ENCODE data around the gene NOTCH2.
"Not testable (repeated sequence)": the region's sequence is repeated elsewhere in the genome, so short reads cannot be mapped to it uniquely, and the experiment has no call there.

- TF ChIP-seq, protein P1, sequence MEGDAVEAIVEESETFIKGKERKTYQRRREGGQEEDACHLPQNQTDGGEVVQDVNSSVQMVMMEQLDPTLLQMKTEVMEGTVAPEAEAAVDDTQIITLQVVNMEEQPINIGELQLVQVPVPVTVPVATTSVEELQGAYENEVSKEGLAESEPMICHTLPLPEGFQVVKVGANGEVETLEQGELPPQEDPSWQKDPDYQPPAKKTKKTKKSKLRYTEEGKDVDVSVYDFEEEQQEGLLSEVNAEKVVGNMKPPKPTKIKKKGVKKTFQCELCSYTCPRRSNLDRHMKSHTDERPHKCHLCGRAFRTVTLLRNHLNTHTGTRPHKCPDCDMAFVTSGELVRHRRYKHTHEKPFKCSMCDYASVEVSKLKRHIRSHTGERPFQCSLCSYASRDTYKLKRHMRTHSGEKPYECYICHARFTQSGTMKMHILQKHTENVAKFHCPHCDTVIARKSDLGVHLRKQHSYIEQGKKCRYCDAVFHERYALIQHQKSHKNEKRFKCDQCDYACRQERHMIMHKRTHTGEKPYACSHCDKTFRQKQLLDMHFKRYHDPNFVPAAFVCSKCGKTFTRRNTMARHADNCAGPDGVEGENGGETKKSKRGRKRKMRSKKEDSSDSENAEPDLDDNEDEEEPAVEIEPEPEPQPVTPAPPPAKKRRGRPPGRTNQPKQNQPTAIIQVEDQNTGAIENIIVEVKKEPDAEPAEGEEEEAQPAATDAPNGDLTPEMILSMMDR (conservative IDR thresholded peaks at IDR 0.05; ENCODE audit: low read depth, low read length): not testable (repeated sequence)
- TF ChIP-seq EZH2 (IDR thresholded peaks at IDR 0.05; ENCODE audit: borderline replicate concordance, low read depth, low read length, poor library complexity, severe bottlenecking): not testable (repeated sequence)
Measured at GRCh38 chr1:120007850-120008249, 61.6 kb downstream of the NOTCH2 start.
